SK-N-SH (cell line): ENCODE measurements around the gene PPP1R11. TPM values are rescaled to one million over a fixed set of nuclear protein-coding genes. Genes with fewer than 3 reads are reported as not detected.

Experiments
- CTCF ChIA-PET: fragments of 300-600, 350-600 bp; formaldehyde crosslinking; extraction: SDS; loops from one replicate; lab custom pipeline; 2021; lab: Yijun Ruan, JAX
- POLR2A ChIA-PET: fragments of 350-600 bp; sonication (Branson Sonifier 250); formaldehyde crosslinking; extraction: SDS; loops from one replicate; lab custom pipeline; 2020; ENCODE audit warnings: antibody characterized with exemption, inconsistent platforms; lab: Yijun Ruan, JAX
- DNase-seq: peaks from one replicate; pipeline ENCODE4 v3.0.0; 2012
- H2AFZ ChIP-seq: fragments of 200-600 bp; sonication (generic); 2 replicates; pipeline ENCODE4 v1.8.1; 2016; ENCODE audit warnings: antibody characterized with exemption, mild to moderate bottlenecking, low read depth
- H3F3A ChIP-seq: fragments of 200-600 bp; sonication (generic); replicated peaks from 2 replicates; pipeline ENCODE3; 2016; ENCODE audit warnings: antibody characterized with exemption, mild to moderate bottlenecking; ENCODE audit not compliant: insufficient read depth
- H3K27ac ChIP-seq, 2 experiments: fragments of 200-500 bp in 1 of 2; fragments of 200-600 bp in 1 of 2; sonication (Bioruptor generic) in 1 of 2; sonication (generic), shearing (Covaris generic) in 1 of 2; 2 replicates each; pipeline versions ENCODE4 v1.5.1 to v1.6.1; 2014 to 2016; ENCODE audit warnings: low read depth in 2 of 2, inconsistent platforms in 1 of 2, low read length in 1 of 2, mild to moderate bottlenecking in 1 of 2, mixed read lengths in 1 of 2
- H3K27me3 ChIP-seq: fragments of 200-600 bp; sonication (generic), shearing (Covaris generic); 2 replicates; pipeline ENCODE4 v1.6.1; 2016; ENCODE audit warnings: mixed run types; ENCODE audit not compliant: insufficient read depth
- H3K36me3 ChIP-seq, 2 experiments: fragments of 200-500 bp in 1 of 2; fragments of 200-600 bp in 1 of 2; sonication (Bioruptor generic) in 1 of 2; sonication (generic) in 1 of 2; replicated peaks in 1 of 2; 2 replicates each; pipeline versions ENCODE3 to v1.5.1; 2014 to 2016; ENCODE audit warnings: low read length in 1 of 2, mild to moderate bottlenecking in 1 of 2; ENCODE audit not compliant: insufficient read depth in 2 of 2, control insufficient read depth in 1 of 2
- H3K4me1 ChIP-seq, 2 experiments: fragments of 200-500 bp in 1 of 2; fragments of 200-600 bp in 1 of 2; sonication (Bioruptor generic) in 1 of 2; sonication (generic), shearing (Covaris generic) in 1 of 2; 2 replicates each; pipeline versions ENCODE4 v1.5.1 to v1.6.1; 2014 to 2016; ENCODE audit warnings: low read depth in 1 of 2, low read length in 1 of 2, mixed run types in 1 of 2; ENCODE audit not compliant: insufficient read depth in 2 of 2, control insufficient read depth in 1 of 2
- H3K4me2 ChIP-seq: fragments of 200-600 bp; sonication (generic), shearing (Covaris generic); 2 replicates; pipeline ENCODE4 v1.6.1; 2017; ENCODE audit warnings: mixed run types
- H3K4me3 ChIP-seq, 2 experiments: fragments of 200-500 bp in 1 of 2; fragments of 200-600 bp in 1 of 2; sonication (Bioruptor generic) in 1 of 2; sonication (generic), shearing (Covaris generic) in 1 of 2; 2 replicates each; pipeline versions ENCODE4 v1.5.1 to v1.8.1; 2014 to 2016; ENCODE audit warnings: low read depth in 2 of 2, inconsistent platforms in 1 of 2, low read length in 1 of 2, mild to moderate bottlenecking in 1 of 2, mixed read lengths in 1 of 2, moderate library complexity in 1 of 2
- H3K79me2 ChIP-seq: fragments of 200-600 bp; sonication (generic); 2 replicates; pipeline ENCODE4 v1.8.1; 2017; ENCODE audit warnings: mild to moderate bottlenecking; ENCODE audit not compliant: insufficient read depth
- H3K9ac ChIP-seq: fragments of 200-600 bp; sonication (generic); 2 replicates; pipeline ENCODE4 v1.6.1; 2017; ENCODE audit warnings: mixed run types
- H3K9me2 ChIP-seq: fragments of 200-600 bp; sonication (generic); 2 replicates; pipeline ENCODE4 v1.6.1; 2017; ENCODE audit warnings: mixed run types
- H3K9me3 ChIP-seq: fragments of 200-600 bp; sonication (generic); 2 replicates; pipeline ENCODE4 v1.6.1; 2017; ENCODE audit warnings: mixed run types, mild to moderate bottlenecking, moderate library complexity
- H4K20me1 ChIP-seq: fragments of 200-600 bp; sonication (generic); 2 replicates; pipeline ENCODE4 v1.6.1; 2017; ENCODE audit warnings: mild to moderate bottlenecking, mixed run types; ENCODE audit not compliant: insufficient read depth
- EP300 ChIP-seq, 2 experiments: IDR thresholded peaks; 2 replicates each; pipeline versions ENCODE4 v1.4.0 to v1.6.1; 2012; ENCODE audit warnings: borderline replicate concordance in 1 of 2, low read depth in 1 of 2, low read length in 1 of 2
- EZH2phosphoT487 ChIP-seq: fragments of 200-600 bp; sonication (generic); IDR thresholded peaks from 2 replicates; pipeline ENCODE4 v1.6.1; 2017; ENCODE audit warnings: low read depth, mixed run types, mild to moderate bottlenecking, antibody characterized with exemption, moderate library complexity, borderline replicate concordance
- FOSL2 ChIP-seq: IDR thresholded peaks from 2 replicates; pipeline ENCODE4 v1.4.0; 2012; ENCODE audit warnings: low read depth, mild to moderate bottlenecking, moderate library complexity, borderline replicate concordance
- FOXJ3 ChIP-seq: sonication (generic); formaldehyde crosslinking; IDR thresholded peaks from 2 replicates; pipeline ENCODE4 v1.5.1; 2020; ENCODE audit warnings: mild to moderate bottlenecking, missing genetic modification reagents
- GABPA ChIP-seq: IDR thresholded peaks from 2 replicates; pipeline ENCODE4 v1.4.0; 2012; ENCODE audit warnings: low read depth, mild to moderate bottlenecking
- GATA2 ChIP-seq: sonication (generic); formaldehyde crosslinking; IDR thresholded peaks from 2 replicates; pipeline ENCODE4 v1.5.0; 2020; ENCODE audit warnings: mild to moderate bottlenecking, missing genetic modification reagents
- MXI1 ChIP-seq: IDR thresholded peaks from 2 replicates; pipeline ENCODE4 v1.6.1; 2012; ENCODE audit warnings: mild to moderate bottlenecking, low read depth, low read length, improper control_type of control experiment
- POLR2AphosphoS5 ChIP-seq: IDR thresholded peaks from 2 replicates; pipeline ENCODE4 v1.6.1; 2012; ENCODE audit warnings: low read depth, low read length
- RAD21 ChIP-seq: IDR thresholded peaks from 2 replicates; pipeline ENCODE4 v1.6.1; 2012; ENCODE audit warnings: mild to moderate bottlenecking, low read length
- RCOR1 ChIP-seq: fragments of 150-350 bp; IDR thresholded peaks from 2 replicates; pipeline ENCODE4 v1.6.1; 2017; ENCODE audit warnings: antibody characterized with exemption, low read length
- RXRA ChIP-seq: IDR thresholded peaks from 2 replicates; pipeline ENCODE4 v1.4.0; 2012; ENCODE audit warnings: low read depth, mild to moderate bottlenecking, borderline replicate concordance
- SIN3A ChIP-seq: IDR thresholded peaks from 2 replicates; pipeline ENCODE4 v1.6.1; 2012; ENCODE audit warnings: low read depth, mild to moderate bottlenecking, low read length, moderate library complexity, borderline replicate concordance
- TCF12 ChIP-seq: IDR thresholded peaks from 2 replicates; pipeline ENCODE4 v1.4.0; 2012
- WGBS: methylation state at CpG from one replicate; pipeline ENCODE4 v1.1.6; 2017; ENCODE audit warnings: low lambda C conversion rate; 5-methylcytosine and 5-hydroxymethylcytosine counted together
- polyA plus RNA-seq, 3 experiments: library from polyadenylated mRNA; depleted of rRNA; stranded (reverse); fragments of >200 nt; gene quantifications; 2 replicates each; pipeline ENCODE4 v1.2.3, GENCODE V29; 2012
- TF ChIP-seq, protein P1 (sequence below): IDR thresholded peaks from 2 replicates; pipeline ENCODE4 v1.4.0; 2012; ENCODE audit warnings: low read depth
- TF ChIP-seq, protein P2 (sequence below): fragments of 200-600 bp; sonication (generic); IDR thresholded peaks from 2 replicates; pipeline ENCODE4 v1.6.1; 2017; ENCODE audit warnings: antibody characterized with exemption, mild to moderate bottlenecking, moderate library complexity
- TF ChIP-seq, protein P3 (sequence below): IDR thresholded peaks from 2 replicates; pipeline ENCODE4 v1.4.0; 2012; ENCODE audit warnings: low read depth, borderline replicate concordance
- TF ChIP-seq, protein P4 (sequence below): IDR thresholded peaks from 2 replicates; pipeline ENCODE4 v1.6.1; 2012; ENCODE audit warnings: mild to moderate bottlenecking, low read depth, low read length, moderate library complexity

Gene PPP1R11
- polyA plus RNA-seq, 1 of the 3 experiments (the other 2 are of a cell fraction), result 46.8 TPM

DNA sequence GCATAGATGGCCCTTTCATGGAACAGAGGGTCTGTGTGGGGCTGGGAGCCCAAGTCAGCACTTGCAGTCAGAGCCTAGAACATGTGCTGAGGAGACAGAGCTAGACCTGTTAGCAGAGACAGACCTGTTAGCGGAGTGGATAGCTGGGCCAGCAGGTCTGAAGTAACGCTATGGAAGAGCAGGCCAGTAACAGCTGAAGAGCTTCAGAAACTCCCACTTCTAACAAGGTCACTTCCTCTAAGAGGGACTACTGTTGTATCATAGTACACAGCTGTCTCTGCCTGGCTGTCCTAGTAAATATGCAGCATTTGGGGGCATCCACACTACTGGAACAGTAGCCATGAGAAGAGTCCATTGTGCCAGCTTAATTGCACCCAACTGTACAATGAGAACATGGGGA is 47.2 kb upstream of the PPP1R11 start (continued):
- TF ChIP-seq GATA2 (CRISPR knock-in tag) (no peak), RCOR1 (no peak)

DNA sequence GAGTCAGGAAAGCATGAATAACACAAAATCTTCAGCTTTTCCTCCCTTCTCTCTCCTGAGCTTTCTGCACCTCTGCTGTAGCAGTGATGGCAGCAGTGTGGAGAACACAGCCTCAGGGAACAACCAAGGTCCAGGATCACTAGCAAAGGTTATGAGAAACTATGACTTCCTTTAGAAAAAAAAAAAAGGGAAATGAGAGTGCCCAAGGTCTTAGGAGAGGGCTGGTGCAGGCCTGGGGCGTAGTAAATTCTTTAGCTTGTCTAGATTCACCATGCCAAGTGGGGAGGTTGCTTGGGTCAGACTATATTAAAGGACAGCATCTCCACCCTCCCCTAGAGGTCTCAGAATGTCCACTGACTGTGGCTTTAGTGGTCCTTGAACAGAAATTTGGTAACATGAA is 46.4 kb upstream of the PPP1R11 start:
- TF ChIP-seq RCOR1 (no peak), EP300 (IDR thresholded peaks at IDR 0.05; ENCODE audit: borderline replicate concordance in 1 of 2, low read depth in 1 of 2, low read length in 1 of 2) (no peak), FOSL2 (no peak), MXI1 (no peak), TCF12 (no peak), FOXJ3 (CRISPR knock-in tag) (no peak), RXRA (no peak), POLR2AphosphoS5 (no peak), GABPA (no peak), RAD21 (no peak), SIN3A (no peak), EZH2phosphoT487 (no peak)
- TF ChIP-seq, protein P1, sequence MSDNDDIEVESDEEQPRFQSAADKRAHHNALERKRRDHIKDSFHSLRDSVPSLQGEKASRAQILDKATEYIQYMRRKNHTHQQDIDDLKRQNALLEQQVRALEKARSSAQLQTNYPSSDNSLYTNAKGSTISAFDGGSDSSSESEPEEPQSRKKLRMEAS, result no peak
- TF ChIP-seq, protein P2, sequence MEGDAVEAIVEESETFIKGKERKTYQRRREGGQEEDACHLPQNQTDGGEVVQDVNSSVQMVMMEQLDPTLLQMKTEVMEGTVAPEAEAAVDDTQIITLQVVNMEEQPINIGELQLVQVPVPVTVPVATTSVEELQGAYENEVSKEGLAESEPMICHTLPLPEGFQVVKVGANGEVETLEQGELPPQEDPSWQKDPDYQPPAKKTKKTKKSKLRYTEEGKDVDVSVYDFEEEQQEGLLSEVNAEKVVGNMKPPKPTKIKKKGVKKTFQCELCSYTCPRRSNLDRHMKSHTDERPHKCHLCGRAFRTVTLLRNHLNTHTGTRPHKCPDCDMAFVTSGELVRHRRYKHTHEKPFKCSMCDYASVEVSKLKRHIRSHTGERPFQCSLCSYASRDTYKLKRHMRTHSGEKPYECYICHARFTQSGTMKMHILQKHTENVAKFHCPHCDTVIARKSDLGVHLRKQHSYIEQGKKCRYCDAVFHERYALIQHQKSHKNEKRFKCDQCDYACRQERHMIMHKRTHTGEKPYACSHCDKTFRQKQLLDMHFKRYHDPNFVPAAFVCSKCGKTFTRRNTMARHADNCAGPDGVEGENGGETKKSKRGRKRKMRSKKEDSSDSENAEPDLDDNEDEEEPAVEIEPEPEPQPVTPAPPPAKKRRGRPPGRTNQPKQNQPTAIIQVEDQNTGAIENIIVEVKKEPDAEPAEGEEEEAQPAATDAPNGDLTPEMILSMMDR, result no peak
- TF ChIP-seq, protein P3, sequence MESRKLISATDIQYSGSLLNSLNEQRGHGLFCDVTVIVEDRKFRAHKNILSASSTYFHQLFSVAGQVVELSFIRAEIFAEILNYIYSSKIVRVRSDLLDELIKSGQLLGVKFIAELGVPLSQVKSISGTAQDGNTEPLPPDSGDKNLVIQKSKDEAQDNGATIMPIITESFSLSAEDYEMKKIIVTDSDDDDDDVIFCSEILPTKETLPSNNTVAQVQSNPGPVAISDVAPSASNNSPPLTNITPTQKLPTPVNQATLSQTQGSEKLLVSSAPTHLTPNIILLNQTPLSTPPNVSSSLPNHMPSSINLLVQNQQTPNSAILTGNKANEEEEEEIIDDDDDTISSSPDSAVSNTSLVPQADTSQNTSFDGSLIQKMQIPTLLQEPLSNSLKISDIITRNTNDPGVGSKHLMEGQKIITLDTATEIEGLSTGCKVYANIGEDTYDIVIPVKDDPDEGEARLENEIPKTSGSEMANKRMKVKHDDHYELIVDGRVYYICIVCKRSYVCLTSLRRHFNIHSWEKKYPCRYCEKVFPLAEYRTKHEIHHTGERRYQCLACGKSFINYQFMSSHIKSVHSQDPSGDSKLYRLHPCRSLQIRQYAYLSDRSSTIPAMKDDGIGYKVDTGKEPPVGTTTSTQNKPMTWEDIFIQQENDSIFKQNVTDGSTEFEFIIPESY, result no peak
- TF ChIP-seq, protein P4, sequence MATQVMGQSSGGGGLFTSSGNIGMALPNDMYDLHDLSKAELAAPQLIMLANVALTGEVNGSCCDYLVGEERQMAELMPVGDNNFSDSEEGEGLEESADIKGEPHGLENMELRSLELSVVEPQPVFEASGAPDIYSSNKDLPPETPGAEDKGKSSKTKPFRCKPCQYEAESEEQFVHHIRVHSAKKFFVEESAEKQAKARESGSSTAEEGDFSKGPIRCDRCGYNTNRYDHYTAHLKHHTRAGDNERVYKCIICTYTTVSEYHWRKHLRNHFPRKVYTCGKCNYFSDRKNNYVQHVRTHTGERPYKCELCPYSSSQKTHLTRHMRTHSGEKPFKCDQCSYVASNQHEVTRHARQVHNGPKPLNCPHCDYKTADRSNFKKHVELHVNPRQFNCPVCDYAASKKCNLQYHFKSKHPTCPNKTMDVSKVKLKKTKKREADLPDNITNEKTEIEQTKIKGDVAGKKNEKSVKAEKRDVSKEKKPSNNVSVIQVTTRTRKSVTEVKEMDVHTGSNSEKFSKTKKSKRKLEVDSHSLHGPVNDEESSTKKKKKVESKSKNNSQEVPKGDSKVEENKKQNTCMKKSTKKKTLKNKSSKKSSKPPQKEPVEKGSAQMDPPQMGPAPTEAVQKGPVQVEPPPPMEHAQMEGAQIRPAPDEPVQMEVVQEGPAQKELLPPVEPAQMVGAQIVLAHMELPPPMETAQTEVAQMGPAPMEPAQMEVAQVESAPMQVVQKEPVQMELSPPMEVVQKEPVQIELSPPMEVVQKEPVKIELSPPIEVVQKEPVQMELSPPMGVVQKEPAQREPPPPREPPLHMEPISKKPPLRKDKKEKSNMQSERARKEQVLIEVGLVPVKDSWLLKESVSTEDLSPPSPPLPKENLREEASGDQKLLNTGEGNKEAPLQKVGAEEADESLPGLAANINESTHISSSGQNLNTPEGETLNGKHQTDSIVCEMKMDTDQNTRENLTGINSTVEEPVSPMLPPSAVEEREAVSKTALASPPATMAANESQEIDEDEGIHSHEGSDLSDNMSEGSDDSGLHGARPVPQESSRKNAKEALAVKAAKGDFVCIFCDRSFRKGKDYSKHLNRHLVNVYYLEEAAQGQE, result no peak
- no peak for DNase-seq
- H3K4me2 ChIP-seq, result no peak overlapping the region
- H3K79me2 ChIP-seq, result no peaks in the 10 kb centered on the region
- H3K9me3 ChIP-seq, result no peaks in the 10 kb centered on the region
- CTCF ChIA-PET, result interaction anchor here (1.9 kb wide), 1 partner anchor 172 kb away, joined by 7 read pairs; no protein-coding TSS in a partner anchor
- no peaks in the 10 kb centered on the region for H3F3A ChIP-seq
- H3K9ac ChIP-seq, result no peak overlapping the region
- no peaks in the 10 kb centered on the region for H3K9me2 ChIP-seq
- H3K27me3 ChIP-seq, result no peaks in the 10 kb centered on the region
- H3K4me3 ChIP-seq, result no peak overlapping the region
- POLR2A ChIA-PET, result no interaction called here
- WGBS, result 25% methylated on average over 1 of the region's 1 CpG
- peaks cover 0 to 5% of the 10 kb centered on the region in 2 experiments for H3K36me3 ChIP-seq
- H4K20me1 ChIP-seq, result no peaks in the 10 kb centered on the region
- no peak overlapping the region for H3K27ac ChIP-seq
- no peak overlapping the region for H2AFZ ChIP-seq
- H3K4me1 ChIP-seq, result no peaks in the 10 kb centered on the region
